Hematopoietic multipotent progenitor cell (in vitro differentiated cells): Measurements from ENCODE around the gene TEX9. TPM values are rescaled to one million over a fixed set of nuclear protein-coding genes. Genes with fewer than 3 reads are reported as not detected.
"Not testable (repeated sequence)": the region's sequence is repeated elsewhere in the genome, so short reads cannot be mapped to it uniquely, and the experiment has no call there.

ENCODE experiments used
- DNase-seq, 3 donors: peaks; one replicate each; pipeline ENCODE4 v3.0.0-alpha.2; 2011 to 2015; ENCODE audit warnings: low read depth in 2 of 3, low spot score in 2 of 3
- total RNA-seq: library from RNA; depleted of rRNA; stranded (reverse); fragments of >200 nt; gene quantifications from one replicate; pipeline ENCODE4 v1.2.3, GENCODE V29; 2012

The TEX9 gene
- 3.8 TPM for total RNA-seq

GRCh38 chr15:56365075-56365711, at the start of gene TEX9:
Gene TEX9 (plus strand): TSS chr15:56365426. CDS start chr15:56365451, 25 bp downstream.
- peak; percentile 3 to 85 (median 82) for DNase-seq

GRCh38 chr15:56316561-56316960, 48.7 kb upstream of the TEX9 start:
- DNase-seq, result not testable (repeated sequence)

GRCh38 chr15:56320316-56320715, 44.9 kb upstream of the TEX9 start:
- no peak for DNase-seq

- no peak for DNase-seq
Measured at GRCh38 chr15:56320861-56321260, 44.4 kb upstream of the TEX9 start.

GRCh38 chr15:56322444-56322843, 42.8 kb upstream of the TEX9 start:
- no peak for DNase-seq

- DNase-seq, result no peak
Measured at GRCh38 chr15:56323435-56323834, 41.8 kb upstream of the TEX9 start.

- DNase-seq, result no peak
Measured at GRCh38 chr15:56325186-56325585, 40.0 kb upstream of the TEX9 start.

GRCh38 chr15:56327721-56328502, 37.3 kb upstream of the TEX9 start:
- no peak for DNase-seq

GRCh38 chr15:56337084-56337725, 28.0 kb upstream of the TEX9 start:
- no peak for DNase-seq

- no peak for DNase-seq
Measured at GRCh38 chr15:56339594-56339993, 25.6 kb upstream of the TEX9 start.

- DNase-seq, result no peak
Measured at GRCh38 chr15:56341201-56341600, 24.0 kb upstream of the TEX9 start.

- no peak for DNase-seq
Measured at GRCh38 chr15:56342653-56343052, 22.6 kb upstream of the TEX9 start.

- no peak for DNase-seq
Measured at GRCh38 chr15:56343879-56344278, 21.3 kb upstream of the TEX9 start.

- DNase-seq, result no peak
Measured at GRCh38 chr15:56344336-56344735, 20.9 kb upstream of the TEX9 start.

- DNase-seq, result no peak
Measured at GRCh38 chr15:56346414-56346813, 18.8 kb upstream of the TEX9 start.

- no peak for DNase-seq
Measured at GRCh38 chr15:56349554-56349953, 15.7 kb upstream of the TEX9 start.

- no peak for DNase-seq
Measured at GRCh38 chr15:56351353-56351752, 13.9 kb upstream of the TEX9 start.

- DNase-seq, result no peak
Measured at GRCh38 chr15:56351957-56352506, 13.2 kb upstream of the TEX9 start.

- DNase-seq, result no peak
Measured at GRCh38 chr15:56353119-56353518, 12.1 kb upstream of the TEX9 start.

GRCh38 chr15:56353740-56354139, 11.5 kb upstream of the TEX9 start:
- no peak for DNase-seq

- no peak for DNase-seq
Measured at GRCh38 chr15:56356616-56357015, 8.6 kb upstream of the TEX9 start.

GRCh38 chr15:56358604-56359003, 6.6 kb upstream of the TEX9 start:
- DNase-seq, result no peak
